SK-N-SH (cell line): ENCODE data around the gene SELENOM.

Experiments
- CTCF ChIP-seq: fragments of 200-600 bp; sonication (generic); IDR thresholded peaks from 2 replicates; pipeline ENCODE4 v1.6.1; 2017; ENCODE audit warnings: antibody characterized with exemption, mild to moderate bottlenecking, moderate library complexity
- EP300 ChIP-seq, 2 experiments: IDR thresholded peaks; 2 replicates each; pipeline versions ENCODE4 v1.4.0 to v1.6.1; 2012; ENCODE audit warnings: borderline replicate concordance in 1 of 2, low read depth in 1 of 2, low read length in 1 of 2
- RAD21 ChIP-seq: IDR thresholded peaks from 2 replicates; pipeline ENCODE4 v1.6.1; 2012; ENCODE audit warnings: mild to moderate bottlenecking, low read length

DNA sequence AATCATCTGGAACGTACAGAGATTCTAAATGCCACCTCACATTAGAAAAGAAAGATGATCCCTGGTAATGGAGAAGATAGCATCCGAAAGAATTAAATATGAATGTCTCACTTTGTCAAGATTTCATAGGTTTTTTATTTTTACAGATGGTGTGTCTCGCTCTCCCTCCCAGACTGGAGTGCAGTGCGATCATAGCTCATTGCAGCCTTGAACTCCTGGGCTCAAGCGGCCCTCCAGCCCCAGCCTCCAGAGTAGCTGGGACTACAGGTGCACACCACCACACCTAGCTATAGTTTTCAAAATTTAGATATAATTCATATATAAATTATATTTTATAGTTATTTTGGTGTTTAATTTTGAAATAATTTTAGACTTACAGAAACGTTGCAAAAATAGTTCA is 43.0 kb downstream of the SELENOM start:
- no peak for TF ChIP-seq RAD21
- no peak for TF ChIP-seq EP300 (IDR thresholded peaks at IDR 0.05; ENCODE audit: borderline replicate concordance in 1 of 2, low read depth in 1 of 2, low read length in 1 of 2)
- no peak for TF ChIP-seq CTCF
